GM18873 (cell line): ENCODE data around the gene ADCY1.

ENCODE experiments used
- ATAC-seq: cut with Tn5 transposase; IDR thresholded peaks from one replicate; pipeline ENCODE4 v1.9.1; 2021; ENCODE audit warnings: mild to moderate bottlenecking, moderate library complexity, moderate number of reproducible peaks; ENCODE audit not compliant: unreplicated experiment, low FRiP score

Gene ADCY1

DNA sequence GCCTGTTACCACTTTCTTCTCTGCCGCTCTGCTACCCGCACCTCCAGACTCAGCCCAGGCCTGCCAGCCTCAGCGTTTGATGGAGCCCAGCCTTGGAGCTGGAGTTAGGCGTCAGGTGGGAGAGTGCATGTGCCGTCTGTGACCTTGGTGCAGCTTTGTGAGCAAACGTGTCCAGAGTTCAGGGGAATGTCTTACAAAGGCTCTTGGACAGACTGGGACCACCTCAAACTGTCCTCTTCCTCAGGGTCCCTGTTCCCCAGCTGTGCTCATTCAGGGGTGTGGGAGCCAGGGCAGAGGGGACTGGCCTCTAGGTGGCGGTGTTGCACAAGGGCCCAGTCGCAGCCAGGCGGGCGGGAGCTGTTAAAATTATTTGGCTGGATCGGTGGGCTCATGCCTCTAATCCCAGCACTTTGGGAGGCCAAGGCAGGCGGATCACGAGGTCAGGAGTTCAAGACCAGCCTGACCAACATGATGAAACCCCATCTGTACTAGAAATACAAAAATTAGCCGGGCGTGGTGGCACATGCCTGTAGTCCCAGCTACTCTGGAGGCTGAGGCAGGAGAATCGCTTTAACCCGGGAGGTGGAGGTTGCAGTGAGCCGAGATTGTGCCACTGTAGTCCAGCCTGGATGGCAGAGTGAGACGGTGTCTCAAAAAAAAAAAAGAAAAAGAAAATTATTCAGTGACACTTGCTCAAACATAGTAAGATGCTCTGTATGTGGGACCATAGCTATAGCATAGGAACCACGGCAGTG, 89.2 kb downstream of the ADCY1 start:
- no peak for ATAC-seq

DNA sequence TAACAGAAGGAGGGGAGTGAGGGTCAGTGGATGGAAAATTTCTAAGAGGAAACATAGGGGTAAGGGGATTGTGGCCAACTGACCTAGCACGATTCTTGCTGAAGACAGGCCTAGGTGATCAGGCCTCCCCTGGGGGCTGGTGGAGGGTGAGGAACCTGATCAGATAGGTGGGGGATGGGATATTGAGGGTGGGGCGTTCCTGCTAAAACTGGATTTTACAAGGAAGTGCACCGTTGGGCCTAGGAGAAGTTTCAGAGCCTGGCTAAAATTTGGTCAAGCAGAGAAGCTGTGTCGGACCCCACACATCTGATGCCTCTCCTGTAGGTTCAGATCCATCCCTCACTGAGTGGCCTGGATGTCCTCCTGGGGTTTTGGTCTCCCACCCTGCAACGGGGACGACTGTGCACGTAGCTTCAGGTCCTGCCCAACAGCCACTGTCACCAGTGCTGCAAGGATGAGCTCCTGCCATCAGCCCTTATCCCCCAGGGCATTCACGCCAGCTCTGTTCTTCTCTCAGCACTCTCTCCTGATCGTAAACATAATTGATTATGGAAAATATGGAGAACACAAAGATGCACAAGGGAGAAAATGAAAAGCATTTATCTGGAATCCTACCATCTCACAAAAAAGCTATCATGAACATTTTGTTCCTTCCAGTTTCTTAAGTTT, 89.9 kb downstream of the ADCY1 start:
- no peak for ATAC-seq

DNA sequence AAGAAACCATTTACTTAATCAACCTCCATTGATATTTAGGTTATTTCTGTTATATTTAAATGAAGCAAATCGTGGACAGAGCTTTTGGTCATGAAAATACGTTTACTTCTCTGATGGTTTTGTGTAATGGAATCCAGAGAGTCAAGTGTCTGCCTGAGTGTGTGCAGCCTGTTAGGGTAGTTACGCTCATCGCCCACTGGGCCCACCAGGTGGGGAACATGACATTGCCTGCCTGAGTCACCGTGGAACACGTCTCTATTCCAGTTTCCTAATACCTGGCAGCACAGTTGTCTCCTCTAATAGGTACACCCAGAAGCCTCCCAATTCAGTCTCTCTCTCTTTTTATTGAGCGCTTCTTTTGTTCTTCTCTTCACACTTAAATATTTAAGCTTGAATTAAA, 91.0 kb downstream of the ADCY1 start:
- ATAC-seq, result no peak

DNA sequence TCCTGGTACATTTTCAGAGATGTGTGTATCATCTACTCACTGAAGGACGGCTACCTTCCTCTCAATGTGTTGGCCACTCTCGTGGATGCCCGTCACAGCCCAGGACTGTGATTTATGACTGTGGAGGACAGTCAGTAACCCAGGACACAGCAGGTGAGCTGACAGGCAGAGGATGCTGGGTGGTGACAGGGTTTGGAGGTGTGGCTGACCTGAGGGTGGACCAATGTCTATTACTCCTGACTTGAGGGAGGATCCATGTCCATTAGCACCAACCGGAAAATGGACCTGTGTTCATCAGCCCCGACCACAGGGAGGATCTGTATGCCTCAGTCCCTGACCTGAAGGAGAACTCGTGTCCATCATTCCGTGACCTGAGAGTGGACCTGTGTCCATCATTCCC, 96.1 kb downstream of the ADCY1 start:
- ATAC-seq, result no peak

DNA sequence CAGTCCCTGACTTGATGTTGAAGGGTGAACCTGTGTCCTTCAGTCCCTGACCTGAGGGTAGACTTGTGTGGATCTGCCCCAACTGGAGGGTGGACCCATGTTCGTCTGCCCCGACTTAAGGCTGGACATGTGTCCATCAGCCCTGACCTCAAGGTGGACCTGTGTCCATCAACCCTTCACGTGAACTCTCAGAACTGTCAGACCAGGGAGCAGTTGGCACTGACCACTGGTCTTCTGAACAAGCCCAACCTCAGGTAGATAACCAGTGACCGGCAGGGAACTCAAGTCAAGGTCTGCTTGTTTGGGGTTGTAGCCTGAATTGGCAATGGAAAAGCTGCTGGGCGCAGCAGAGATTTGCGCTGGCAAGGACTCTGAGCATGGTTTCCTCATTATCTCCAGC, 96.5 kb downstream of the ADCY1 start:
- ATAC-seq, result no peak

DNA sequence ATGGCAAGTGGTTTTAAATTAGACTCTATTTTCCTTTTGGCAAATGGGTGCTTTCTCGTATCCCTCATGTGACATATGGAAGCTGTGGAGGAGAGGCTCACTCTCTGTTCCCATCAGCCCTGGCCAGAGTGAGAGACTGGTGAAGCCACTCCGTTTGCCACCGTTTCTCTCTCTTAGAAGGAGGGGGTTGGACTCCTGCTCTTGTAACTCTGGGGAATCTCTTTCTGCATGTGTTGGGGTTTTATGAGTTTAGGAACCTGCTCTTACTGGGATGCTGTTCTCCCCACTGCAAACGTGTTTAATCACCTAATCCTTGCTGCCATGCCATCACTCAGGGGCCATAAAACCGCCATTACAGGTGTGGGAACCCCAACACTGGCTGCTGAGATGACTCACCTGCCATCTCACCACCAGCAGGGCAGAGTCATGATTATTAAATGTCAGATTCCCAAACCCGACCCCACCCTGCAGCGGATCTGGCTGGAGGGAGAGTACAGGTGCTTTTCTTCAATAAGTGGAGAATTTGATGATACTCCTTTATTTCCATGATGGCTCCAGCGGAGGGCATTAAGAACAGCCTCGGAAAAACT, 103.2 kb downstream of the ADCY1 start:
- ATAC-seq, result no peak

DNA sequence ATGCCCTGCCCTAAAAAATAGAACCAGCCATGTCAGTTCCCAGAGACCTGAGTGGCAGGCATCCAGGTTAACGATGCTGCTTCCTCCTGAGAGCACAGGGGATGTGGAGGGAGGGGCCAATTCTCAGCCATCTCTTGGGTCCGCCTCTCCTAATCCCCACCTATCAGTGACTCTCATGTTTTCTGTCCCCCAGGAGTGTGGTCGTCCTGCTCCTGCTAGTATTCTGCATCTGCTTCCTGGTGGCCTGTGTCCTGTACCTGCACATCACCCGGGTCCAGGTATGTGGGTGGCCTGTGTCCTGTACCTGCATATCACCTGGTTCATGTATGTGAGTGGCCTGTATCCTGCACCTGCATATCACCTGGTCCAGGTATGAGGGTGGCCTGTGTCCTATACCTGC, 105.3 kb downstream of the ADCY1 start:
- ATAC-seq, result no peak

DNA sequence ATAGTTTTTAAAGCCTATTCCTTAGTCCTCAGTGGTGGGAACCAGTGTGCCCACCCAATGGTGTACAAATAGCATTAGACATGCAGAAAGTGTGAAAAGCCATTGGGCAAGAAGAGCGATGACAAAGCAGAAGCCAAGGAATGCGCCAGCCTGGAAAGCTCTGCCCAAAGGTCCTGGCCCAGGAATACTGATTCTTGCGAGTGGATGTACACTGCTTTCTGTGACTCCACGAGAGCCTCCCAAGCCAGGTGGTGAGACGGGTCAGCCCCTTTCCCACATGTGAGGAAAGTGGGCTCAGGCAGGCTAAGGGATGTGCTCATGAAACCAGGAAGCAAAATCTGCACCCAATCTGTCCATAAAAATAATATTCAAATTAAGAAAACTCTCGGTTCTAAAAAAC, 106.6 kb downstream of the ADCY1 start:
- no peak for ATAC-seq

DNA sequence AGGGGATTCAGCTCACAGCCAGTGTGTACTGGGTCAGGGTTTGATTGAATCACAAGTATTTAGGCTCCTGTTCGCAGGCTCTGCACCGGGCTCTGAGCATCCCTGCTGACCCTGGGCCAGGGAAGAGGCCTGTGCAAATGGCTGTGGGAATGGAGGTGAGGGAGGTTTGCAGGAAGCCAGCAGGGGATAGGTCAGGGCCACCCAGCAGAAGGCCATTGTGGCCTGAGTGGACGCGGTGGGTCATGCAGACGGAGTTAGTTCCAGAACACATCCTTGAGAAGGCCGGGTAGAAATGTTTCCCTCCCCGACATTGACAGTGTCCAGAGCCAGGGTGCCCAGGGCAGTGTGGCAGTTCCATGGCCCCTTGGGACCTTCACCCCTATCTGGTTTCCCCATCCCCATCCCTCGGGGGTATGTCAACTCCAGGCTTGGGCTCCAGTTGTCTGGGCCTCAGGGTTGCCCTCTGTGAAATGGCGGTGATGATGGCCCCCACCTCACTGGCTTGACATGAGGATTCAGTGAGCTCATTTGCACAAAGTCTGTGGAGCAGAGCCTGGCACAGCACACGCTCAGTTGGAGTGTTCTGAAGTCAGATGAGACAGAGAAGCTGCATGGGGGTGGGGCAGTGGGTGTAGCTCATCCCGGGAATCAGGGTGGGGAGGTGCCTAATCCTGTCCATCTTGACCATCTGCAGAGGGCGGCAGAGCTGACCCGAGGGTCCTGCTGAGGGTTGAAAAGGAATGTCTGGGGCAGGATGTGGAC, 107.6 kb downstream of the ADCY1 start:
- no peak for ATAC-seq

DNA sequence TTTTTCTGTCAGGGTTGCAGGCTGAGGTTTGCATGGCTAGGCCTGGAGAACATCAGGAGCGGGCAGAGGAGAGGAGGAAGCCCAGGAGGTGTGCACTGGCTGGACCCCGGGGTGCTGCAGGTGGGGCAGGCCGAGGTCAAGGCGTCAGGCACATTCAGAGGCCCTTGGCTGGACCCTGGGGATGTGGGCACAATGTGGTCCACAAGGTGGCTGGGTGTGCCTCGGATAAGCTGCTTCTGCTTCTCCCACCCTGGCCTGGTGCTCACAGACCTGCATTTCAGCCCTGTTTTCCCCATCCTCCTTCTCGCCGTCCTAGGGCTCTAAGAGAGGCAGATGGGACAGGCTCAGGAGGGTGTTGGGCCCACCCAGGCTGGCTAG, 108.2 kb downstream of the ADCY1 start:
- ATAC-seq, result no peak

DNA sequence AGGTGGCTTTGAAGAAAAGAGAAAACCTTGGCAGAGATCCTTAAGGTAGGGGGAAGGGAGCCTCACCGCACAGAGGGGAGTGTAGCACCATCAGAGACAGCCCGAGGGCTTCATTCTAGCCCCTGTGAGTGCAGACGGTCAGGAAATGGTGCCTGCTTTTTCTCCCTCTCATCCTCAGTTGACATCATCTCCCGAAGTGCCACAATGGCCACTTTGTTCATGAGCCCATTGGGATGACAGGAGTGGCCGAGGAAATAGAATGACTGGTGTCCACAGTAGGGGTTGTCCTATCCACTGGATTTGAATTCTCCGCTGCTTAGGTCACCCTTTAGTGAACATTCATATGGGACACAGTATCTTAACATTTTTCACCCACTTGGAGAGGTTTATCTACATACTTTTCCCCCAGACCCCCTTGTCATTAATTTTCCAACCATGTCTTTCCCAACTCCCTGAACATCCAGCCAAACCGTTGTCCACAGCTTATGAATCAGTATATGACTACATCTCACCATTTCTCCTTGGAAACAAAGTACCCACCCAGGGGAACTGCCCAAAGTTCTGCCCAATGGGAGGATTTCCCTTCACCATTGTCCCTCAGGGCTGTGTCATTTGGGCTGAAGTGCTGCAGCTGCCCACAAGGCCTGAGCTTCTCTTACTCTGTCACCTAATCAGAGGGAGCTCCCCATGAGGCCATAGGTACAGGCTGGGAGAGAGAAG, 108.8 kb downstream of the ADCY1 start:
- ATAC-seq, result no peak

DNA sequence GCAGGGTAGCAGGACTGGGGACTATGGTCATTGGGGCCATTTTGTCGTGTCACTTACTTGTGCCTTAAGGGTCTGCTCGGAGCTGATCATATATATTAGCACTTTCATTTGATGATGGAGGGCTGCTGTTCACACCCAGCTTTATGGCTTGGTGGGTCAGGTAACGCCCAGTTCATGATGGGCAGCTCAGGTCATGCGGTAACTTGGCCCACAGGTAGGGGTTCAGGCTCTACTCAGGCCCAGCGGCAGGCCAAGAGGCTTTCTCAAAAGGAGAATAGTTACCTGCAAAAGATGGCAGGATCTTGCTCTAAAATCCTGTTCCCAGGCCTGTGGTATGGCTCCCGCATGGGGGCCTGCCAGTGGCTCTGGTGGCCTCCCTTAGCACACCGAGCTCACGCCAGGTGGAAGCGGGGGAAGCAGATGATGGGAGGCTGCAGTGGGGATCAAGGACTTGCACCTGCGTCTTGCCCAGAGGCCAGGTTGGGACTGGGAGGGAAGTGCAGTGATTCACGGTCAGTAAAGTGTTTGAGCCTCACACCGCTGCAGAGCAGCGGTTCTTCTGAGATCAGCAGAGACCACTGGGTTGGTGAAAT, 109.5 kb downstream of the ADCY1 start:
- ATAC-seq, result no peak

DNA sequence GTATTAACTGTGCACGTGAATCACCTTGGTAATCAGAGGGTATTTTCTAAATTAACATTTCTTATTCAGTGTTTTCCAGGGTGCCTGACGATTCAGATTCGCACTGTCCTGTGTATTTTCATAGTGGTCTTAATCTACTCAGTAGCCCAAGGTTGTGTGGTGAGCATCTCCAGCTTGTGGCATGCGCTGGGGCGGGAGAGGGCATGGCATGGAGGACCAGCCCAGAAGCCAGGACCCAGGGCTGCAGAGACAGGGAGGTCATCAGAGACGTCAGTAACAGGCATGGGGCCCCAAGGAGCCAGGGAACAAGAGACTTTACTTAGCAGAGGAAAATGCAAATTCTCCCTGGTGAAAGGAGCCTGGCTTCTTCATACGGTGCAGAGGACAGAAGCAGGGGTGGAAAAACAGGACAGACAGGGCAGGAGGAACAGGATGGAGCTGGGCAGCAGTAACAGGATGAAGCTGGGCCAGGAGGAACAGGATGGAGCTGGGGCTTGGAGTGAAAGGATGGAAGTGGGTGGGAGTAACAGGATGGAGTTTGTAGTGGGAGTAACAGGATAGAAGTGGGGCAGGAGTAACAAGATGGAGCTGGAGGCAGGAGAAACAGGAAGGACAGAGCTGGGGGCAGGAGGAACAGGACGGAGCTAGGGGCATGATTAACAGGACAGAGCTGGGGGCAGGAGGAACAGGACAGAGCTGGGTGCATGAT, 110.9 kb downstream of the ADCY1 start:
- ATAC-seq, result no peak

DNA sequence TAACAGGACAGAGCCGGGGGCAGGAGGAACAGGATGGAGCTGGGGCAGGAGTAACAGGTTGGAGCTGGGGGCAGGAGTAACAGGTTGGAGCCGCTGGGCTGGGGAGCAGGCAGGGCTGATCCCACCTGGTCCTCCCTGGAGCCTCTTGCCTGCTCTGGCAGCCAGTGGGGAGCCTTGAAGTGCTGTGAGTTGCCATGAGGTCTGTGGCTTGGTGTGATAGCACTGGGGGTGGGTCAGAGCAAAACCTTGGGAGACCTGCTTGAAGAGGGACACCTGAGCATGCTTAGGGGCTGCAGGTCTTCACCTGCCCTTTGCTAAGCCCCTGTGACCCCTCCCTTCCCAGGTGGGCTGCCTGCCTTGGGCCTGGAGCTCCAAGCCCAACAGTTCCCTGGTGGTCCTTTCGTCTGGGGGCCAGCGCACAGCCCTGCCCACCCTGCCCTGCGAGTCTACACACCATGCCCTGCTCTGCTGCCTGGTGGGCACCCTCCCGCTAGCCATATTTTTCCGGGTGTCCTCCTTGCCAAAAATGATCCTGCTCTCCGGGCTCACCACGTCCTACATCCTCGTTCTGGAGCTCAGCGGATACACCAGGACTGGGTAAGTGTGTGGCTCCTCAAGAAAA, 111.6 kb downstream of the ADCY1 start:
- ATAC-seq, result no peak

DNA sequence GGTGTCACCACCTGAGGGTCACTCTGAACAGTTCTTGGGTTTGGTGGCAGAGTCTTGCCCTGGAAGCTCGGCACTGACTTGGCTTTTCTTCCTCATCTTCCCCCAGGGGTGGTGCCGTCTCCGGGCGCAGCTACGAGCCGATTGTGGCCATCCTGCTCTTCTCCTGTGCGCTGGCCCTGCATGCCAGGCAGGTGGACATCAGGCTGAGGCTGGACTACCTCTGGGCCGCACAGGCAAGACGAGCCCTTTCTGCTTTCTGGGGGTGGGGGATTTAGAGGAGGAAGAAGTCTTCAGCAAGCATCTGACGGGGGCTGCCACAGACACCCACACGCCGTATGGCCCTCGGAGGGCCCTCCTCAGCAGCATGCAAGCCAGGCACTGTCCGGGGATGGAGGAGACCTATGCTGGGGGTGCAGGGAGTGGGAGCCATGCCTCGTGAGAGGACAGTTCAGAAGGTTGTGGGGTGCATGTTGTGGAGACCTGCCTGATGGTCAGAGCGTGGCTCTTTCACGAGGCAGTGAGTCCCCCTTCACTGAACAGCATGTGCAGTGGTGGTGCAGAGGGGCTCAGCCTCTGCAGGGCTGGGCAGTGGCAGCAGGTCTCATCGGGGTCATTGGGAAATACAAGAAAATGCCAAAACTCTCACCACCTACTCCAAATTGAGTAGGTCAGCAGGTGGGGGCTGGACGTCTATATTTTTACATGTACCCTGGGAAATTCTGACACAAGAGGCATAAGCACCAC, 112.4 kb downstream of the ADCY1 start:
- ATAC-seq, result no peak

DNA sequence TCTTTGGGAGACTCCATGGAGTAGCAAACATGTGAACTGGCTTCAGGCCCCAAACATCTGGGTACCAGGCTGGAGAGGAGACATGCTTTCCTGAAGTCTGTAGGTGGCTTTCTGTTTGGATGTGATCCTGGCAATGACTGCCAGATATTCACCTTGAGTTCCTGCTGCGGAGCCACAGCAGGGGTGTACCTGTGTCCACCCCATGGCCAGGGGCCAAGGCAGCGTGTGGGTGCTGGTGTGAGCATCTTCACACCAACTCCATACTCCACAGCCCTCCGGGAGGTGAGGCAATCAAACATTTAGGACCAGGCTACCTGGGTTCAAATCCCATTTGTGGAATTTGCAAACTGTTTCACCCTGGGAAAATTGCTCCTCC, 113.0 kb downstream of the ADCY1 start:
- no peak for ATAC-seq

DNA sequence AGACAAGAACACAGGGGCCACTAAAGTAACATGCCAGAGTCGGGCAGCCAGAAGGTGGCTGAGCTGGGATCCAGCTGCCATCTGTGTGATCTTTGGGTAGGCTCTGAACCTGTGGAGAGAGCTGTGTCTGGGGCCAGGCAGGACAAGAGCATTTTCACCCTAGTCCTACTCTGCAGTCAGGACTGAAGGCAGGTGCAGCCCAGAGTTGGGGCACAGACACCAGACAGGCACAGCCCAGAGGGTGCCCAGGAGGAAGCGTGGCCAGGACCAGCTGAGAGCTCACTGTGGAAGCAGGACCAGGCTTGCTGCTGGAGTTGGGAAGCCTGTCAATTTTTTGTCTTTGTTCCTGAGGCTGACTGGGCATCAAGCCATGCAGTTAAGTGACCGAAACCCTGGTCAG, 113.6 kb downstream of the ADCY1 start:
- ATAC-seq, result no peak

DNA sequence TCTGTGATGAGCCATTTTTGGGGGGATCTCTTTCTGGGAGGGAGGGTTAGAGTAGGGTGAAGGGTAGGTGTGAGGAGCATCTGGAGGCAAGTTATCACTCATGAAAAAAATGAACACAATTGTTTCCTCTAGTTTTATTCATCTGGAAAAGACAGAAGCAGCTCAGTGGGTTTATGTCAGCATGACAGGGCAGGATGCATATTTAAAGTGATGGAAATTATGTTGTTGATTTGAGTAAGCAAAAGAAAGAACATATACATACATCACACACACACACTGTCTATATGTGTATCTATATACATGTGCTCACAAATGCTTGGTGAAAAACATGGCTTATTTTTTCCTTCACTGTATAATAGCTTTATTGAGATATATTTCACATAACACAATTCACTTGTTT, 114.2 kb downstream of the ADCY1 start:
- ATAC-seq, result no peak
